Effector memory CD8-positive, alpha-beta T cell (primary cell): ENCODE results near the gene PARS2.

Experiments used
- ATAC-seq: fragments of 150-1000 bp; cut with Tn5 transposase; replicated peaks from 2 replicates; pipeline ENCODE4 v1.10.0; 2021; ENCODE audit warnings: mild to moderate bottlenecking, moderate library complexity
- DNase-seq, 3 experiments: peaks; one replicate each; pipeline ENCODE4 v3.0.0; 2021
- H3K27ac Mint-ChIP-seq, 2 donors: one replicate each; pipeline ENCODE4 v1.8.0; 2022; ENCODE audit warnings: mild to moderate bottlenecking in 2 of 2, mixed read lengths in 2 of 2, moderate library complexity in 2 of 2
- H3K27me3 Mint-ChIP-seq, 2 donors: one replicate each; pipeline ENCODE4 v1.8.0; 2022; ENCODE audit warnings: mixed read lengths in 2 of 2
- H3K36me3 Mint-ChIP-seq: one replicate; pipeline ENCODE4 v1.8.0; 2022; ENCODE audit warnings: mild to moderate bottlenecking, moderate library complexity, mixed read lengths; ENCODE audit not compliant: insufficient read depth
- H3K4me1 Mint-ChIP-seq, 2 donors: one replicate each; pipeline ENCODE4 v1.8.0; 2022; ENCODE audit warnings: low read depth in 2 of 2, mixed read lengths in 2 of 2
- H3K4me3 Mint-ChIP-seq, 2 donors: one replicate each; pipeline ENCODE4 v1.8.0; 2022; ENCODE audit warnings: mild to moderate bottlenecking in 2 of 2, mixed read lengths in 2 of 2, moderate library complexity in 2 of 2
- H3K9me3 Mint-ChIP-seq, 2 donors: one replicate each; pipeline ENCODE4 v1.8.0; 2022; ENCODE audit warnings: mixed read lengths in 2 of 2

The PARS2 gene

GRCh38 chr1:54751426-54751825 lies 12.9 kb downstream of the PARS2 start:
- no peak overlapping the region for H3K27ac Mint-ChIP-seq
- H3K9me3 Mint-ChIP-seq = no peaks in the 10 kb centered on the region
- H3K36me3 Mint-ChIP-seq = peaks cover 3% of the 10 kb centered on the region
- H3K4me3 Mint-ChIP-seq = no peak overlapping the region
- H3K27me3 Mint-ChIP-seq = no peaks in the 10 kb centered on the region
- no peaks in the 10 kb centered on the region for H3K4me1 Mint-ChIP-seq
- ATAC-seq = no peak
- no peak for DNase-seq

GRCh38 chr1:54750596-54750995 lies 13.7 kb downstream of the PARS2 start:
- no peak overlapping the region for H3K27ac Mint-ChIP-seq
- no peak for DNase-seq
- no peaks in the 10 kb centered on the region for H3K27me3 Mint-ChIP-seq
- no peak overlapping the region for H3K4me3 Mint-ChIP-seq
- H3K9me3 Mint-ChIP-seq = no peaks in the 10 kb centered on the region
- H3K36me3 Mint-ChIP-seq = peaks cover 3% of the 10 kb centered on the region
- ATAC-seq = no peak
- no peaks in the 10 kb centered on the region for H3K4me1 Mint-ChIP-seq

GRCh38 chr1:54748094-54748835 lies 16.1 kb downstream of the PARS2 start:
- no peak for DNase-seq
- no peak for ATAC-seq
- no peak overlapping the region for H3K4me3 Mint-ChIP-seq
- H3K9me3 Mint-ChIP-seq = no peaks in the 10 kb centered on the region
- H3K27me3 Mint-ChIP-seq = no peaks in the 10 kb centered on the region
- H3K4me1 Mint-ChIP-seq = no peaks in the 10 kb centered on the region
- H3K36me3 Mint-ChIP-seq = peaks cover 3% of the 10 kb centered on the region
- no peak overlapping the region for H3K27ac Mint-ChIP-seq

- no peaks in the 10 kb centered on the region for H3K9me3 Mint-ChIP-seq
- H3K36me3 Mint-ChIP-seq = peaks cover 15% of the 10 kb centered on the region
- no peak overlapping the region for H3K4me3 Mint-ChIP-seq
- no peaks in the 10 kb centered on the region for H3K4me1 Mint-ChIP-seq
- no peaks in the 10 kb centered on the region for H3K27me3 Mint-ChIP-seq
- no peak overlapping the region for H3K27ac Mint-ChIP-seq
- ATAC-seq (no peak), DNase-seq (no peak)
Measured at GRCh38 chr1:54745864-54746263, 18.5 kb downstream of the PARS2 start.

GRCh38 chr1:54745274-54745673 lies 19.0 kb downstream of the PARS2 start:
- H3K9me3 Mint-ChIP-seq = no peaks in the 10 kb centered on the region
- no peaks in the 10 kb centered on the region for H3K27me3 Mint-ChIP-seq
- no peak overlapping the region for H3K27ac Mint-ChIP-seq
- peaks cover 15% of the 10 kb centered on the region for H3K36me3 Mint-ChIP-seq
- H3K4me3 Mint-ChIP-seq = no peak overlapping the region
- H3K4me1 Mint-ChIP-seq = no peaks in the 10 kb centered on the region
- DNase-seq (no peak), ATAC-seq (no peak)

- H3K9me3 Mint-ChIP-seq = no peaks in the 10 kb centered on the region
- no peak for ATAC-seq
- peaks cover 15% of the 10 kb centered on the region for H3K36me3 Mint-ChIP-seq
Measured at GRCh38 chr1:54744696-54745095, 19.6 kb downstream of the PARS2 start.

GRCh38 chr1:54743416-54744226 lies 20.7 kb downstream of the PARS2 start:
- H3K27me3 Mint-ChIP-seq = no peaks in the 10 kb centered on the region
- peaks cover 21% of the 10 kb centered on the region for H3K36me3 Mint-ChIP-seq
- no peak overlapping the region for H3K4me3 Mint-ChIP-seq
- ATAC-seq (no peak), DNase-seq (no peak)
- peak overlapping the region in 1 of 2 donors; percentile 8 for H3K27ac Mint-ChIP-seq
- no peaks in the 10 kb centered on the region for H3K9me3 Mint-ChIP-seq
- H3K4me1 Mint-ChIP-seq = no peaks in the 10 kb centered on the region

More at GRCh38 chr1:54744696-54745095, 19.6 kb downstream of the PARS2 start:
- no peak for DNase-seq
- H3K4me1 Mint-ChIP-seq = no peaks in the 10 kb centered on the region
- H3K27me3 Mint-ChIP-seq = no peaks in the 10 kb centered on the region
- no peak overlapping the region for H3K27ac Mint-ChIP-seq
- no peak overlapping the region for H3K4me3 Mint-ChIP-seq

- Mint-ChIP-seq H3K4me1 (no peaks in the 10 kb centered on the region), H3K9me3 (no peaks in the 10 kb centered on the region), H3K27me3 (no peaks in the 10 kb centered on the region), H3K27ac (no peak overlapping the region), H3K4me3 (no peak overlapping the region), H3K36me3 (peaks cover 31% of the 10 kb centered on the region)
- no peak for ATAC-seq
- no peak for DNase-seq
Measured at GRCh38 chr1:54742282-54742681, 22.0 kb downstream of the PARS2 start.

- no peak overlapping the region for H3K4me3 Mint-ChIP-seq
- DNase-seq (no peak), ATAC-seq (no peak)
- peak overlapping the region in 1 of 2 donors; percentile 55 for H3K27ac Mint-ChIP-seq
- H3K4me1 Mint-ChIP-seq = peaks cover 4 to 6% of the 10 kb centered on the region in 2 donors
- H3K36me3 Mint-ChIP-seq = peaks cover 31% of the 10 kb centered on the region
- no peaks in the 10 kb centered on the region for H3K27me3 Mint-ChIP-seq
- H3K9me3 Mint-ChIP-seq = no peaks in the 10 kb centered on the region
Measured at GRCh38 chr1:54741531-54741930, 22.8 kb downstream of the PARS2 start.

- no peaks in the 10 kb centered on the region for H3K27me3 Mint-ChIP-seq
- no peaks in the 10 kb centered on the region for H3K9me3 Mint-ChIP-seq
- DNase-seq (no peak), ATAC-seq (no peak)
- H3K4me1 Mint-ChIP-seq = peaks cover 4 to 6% of the 10 kb centered on the region in 2 donors
- no peak overlapping the region for H3K4me3 Mint-ChIP-seq
- H3K27ac Mint-ChIP-seq = no peak overlapping the region
- peaks cover 59% of the 10 kb centered on the region for H3K36me3 Mint-ChIP-seq
Measured at GRCh38 chr1:54738244-54738643, 26.1 kb downstream of the PARS2 start.

GRCh38 chr1:54736685-54737084 lies 27.6 kb downstream of the PARS2 start:
- peaks cover 63% of the 10 kb centered on the region for H3K36me3 Mint-ChIP-seq
- H3K27me3 Mint-ChIP-seq = no peaks in the 10 kb centered on the region
- peaks cover 4 to 6% of the 10 kb centered on the region in 2 donors for H3K4me1 Mint-ChIP-seq
- H3K9me3 Mint-ChIP-seq = no peaks in the 10 kb centered on the region
- H3K27ac Mint-ChIP-seq = peak overlapping the region; percentile 39 to 55
- ATAC-seq (no peak), DNase-seq (no peak)
- no peak overlapping the region for H3K4me3 Mint-ChIP-seq

GRCh38 chr1:54728027-54728426 lies 36.3 kb downstream of the PARS2 start:
- Mint-ChIP-seq H3K27me3 (no peaks in the 10 kb centered on the region), H3K9me3 (no peaks in the 10 kb centered on the region), H3K27ac (no peak overlapping the region), H3K36me3 (peaks cover 63% of the 10 kb centered on the region), H3K4me1 (peaks cover 0 to 5% of the 10 kb centered on the region in 2 donors), H3K4me3 (no peak overlapping the region)
- ATAC-seq (no peak), DNase-seq (no peak)

- no peak overlapping the region for H3K4me3 Mint-ChIP-seq
Measured at GRCh38 chr1:54724771-54725170, 39.6 kb downstream of the PARS2 start.

GRCh38 chr1:54723985-54724384 lies 40.3 kb downstream of the PARS2 start:
- DNase-seq (no peak), ATAC-seq (no peak)
- no peak overlapping the region for H3K27ac Mint-ChIP-seq
- H3K27me3 Mint-ChIP-seq = no peaks in the 10 kb centered on the region
- H3K4me3 Mint-ChIP-seq = no peak overlapping the region
- no peaks in the 10 kb centered on the region for H3K9me3 Mint-ChIP-seq
- H3K36me3 Mint-ChIP-seq = peaks cover 46% of the 10 kb centered on the region
- peaks cover 3 to 10% of the 10 kb centered on the region in 2 donors for H3K4me1 Mint-ChIP-seq

More at GRCh38 chr1:54724771-54725170, 39.6 kb downstream of the PARS2 start:
- Mint-ChIP-seq H3K27ac (peak overlapping the region in 1 of 2 donors; percentile 57), H3K36me3 (peaks cover 51% of the 10 kb centered on the region), H3K9me3 (no peaks in the 10 kb centered on the region), H3K27me3 (no peaks in the 10 kb centered on the region), H3K4me1 (peaks cover 0 to 5% of the 10 kb centered on the region in 2 donors)
- no peak for ATAC-seq
- no peak for DNase-seq
